Adipocyte (in vitro differentiated cells): ENCODE data around the gene PARP16.
A peak's percentile ranks its signal among the peaks of the same experiment; 100 is the strongest.

ENCODE experiments used
- DNase-seq: peaks from one replicate; pipeline ENCODE4 v3.0.0-alpha.2; 2015; ENCODE audit warnings: low read depth
- H3K27me3 ChIP-seq: replicated peaks from 2 replicates; pipeline ENCODE4 v1.7.0; 2013; ENCODE audit warnings: mild to moderate bottlenecking, low read length, moderate library complexity; ENCODE audit not compliant: control insufficient read depth, insufficient read depth
- H3K36me3 ChIP-seq: 2 replicates; pipeline ENCODE4 v1.7.0; 2013; ENCODE audit warnings: low read length, mild to moderate bottlenecking, moderate library complexity; ENCODE audit not compliant: control insufficient read depth, insufficient read depth, severe bottlenecking
- H3K4me1 ChIP-seq: 2 replicates; pipeline ENCODE4 v1.7.0; 2013; ENCODE audit warnings: mild to moderate bottlenecking, low read length, moderate library complexity; ENCODE audit not compliant: control insufficient read depth, insufficient read depth
- H3K4me3 ChIP-seq: 2 replicates; pipeline ENCODE4 v1.7.0; 2013; ENCODE audit warnings: mild to moderate bottlenecking, low read length, moderate library complexity
- H3K9ac ChIP-seq: 2 replicates; pipeline ENCODE4 v1.7.0; 2013; ENCODE audit warnings: mild to moderate bottlenecking, low read length, moderate library complexity
- H3K9me3 ChIP-seq: 2 replicates; pipeline ENCODE4 v1.7.0; 2013; ENCODE audit warnings: mild to moderate bottlenecking, low read length, moderate library complexity; ENCODE audit not compliant: control insufficient read depth

PARP16 gene

DNA sequence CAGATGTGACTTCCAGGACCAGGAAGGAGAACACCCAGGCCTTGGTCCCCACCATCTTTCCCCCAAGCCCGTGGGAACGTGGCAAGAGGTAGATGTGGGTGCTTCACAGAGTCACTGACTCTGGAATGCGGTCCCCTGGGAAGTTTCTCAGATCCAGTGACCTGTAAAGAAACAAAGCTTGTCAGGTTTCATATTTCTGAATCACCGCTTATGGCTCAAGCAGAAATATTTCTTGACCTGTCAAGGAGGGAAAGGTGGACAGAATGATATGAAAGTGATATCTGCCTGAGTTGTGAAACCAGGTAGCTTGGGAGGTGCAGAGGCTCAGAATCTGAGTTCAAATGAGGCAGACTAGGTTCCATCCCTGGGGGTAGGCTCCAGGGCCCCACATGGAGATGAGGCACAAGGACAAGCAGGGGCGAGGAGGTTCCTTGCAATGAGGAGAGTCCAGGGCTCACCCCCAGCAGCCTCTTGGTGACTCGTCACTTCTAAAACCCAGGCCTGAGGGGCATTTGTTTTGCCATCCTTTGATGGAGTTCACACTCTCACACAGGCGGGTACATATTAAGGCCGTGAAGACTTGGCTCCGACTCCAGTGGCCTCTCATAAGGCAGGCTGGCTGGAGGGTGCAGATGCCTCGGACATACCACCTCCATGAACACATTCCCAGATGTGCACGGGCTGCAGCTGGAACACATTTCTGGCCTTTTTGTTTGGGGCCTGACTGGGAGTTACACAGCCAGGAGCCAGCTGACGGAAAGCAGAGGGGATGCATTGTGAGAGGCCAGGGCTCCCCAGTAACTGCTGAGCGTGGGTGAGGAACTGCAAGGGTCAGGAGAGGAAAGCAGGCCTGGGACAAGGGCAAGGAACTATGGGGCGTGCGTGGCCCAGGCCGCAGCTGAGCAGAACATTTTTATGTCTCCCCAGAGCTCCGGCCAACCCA lies 76.7 kb downstream of the PARP16 start:
- peaks cover 5% of the 10 kb centered on the region for H3K27me3 ChIP-seq
- no peak overlapping the region for H3K4me3 ChIP-seq
- H3K9me3 ChIP-seq, result no peaks in the 10 kb centered on the region
- DNase-seq, result peak; percentile 17
- H3K9ac ChIP-seq, result peak overlapping the region; percentile 56
- H3K4me1 ChIP-seq, result peaks cover 50% of the 10 kb centered on the region
- no peaks in the 10 kb centered on the region for H3K36me3 ChIP-seq

DNA sequence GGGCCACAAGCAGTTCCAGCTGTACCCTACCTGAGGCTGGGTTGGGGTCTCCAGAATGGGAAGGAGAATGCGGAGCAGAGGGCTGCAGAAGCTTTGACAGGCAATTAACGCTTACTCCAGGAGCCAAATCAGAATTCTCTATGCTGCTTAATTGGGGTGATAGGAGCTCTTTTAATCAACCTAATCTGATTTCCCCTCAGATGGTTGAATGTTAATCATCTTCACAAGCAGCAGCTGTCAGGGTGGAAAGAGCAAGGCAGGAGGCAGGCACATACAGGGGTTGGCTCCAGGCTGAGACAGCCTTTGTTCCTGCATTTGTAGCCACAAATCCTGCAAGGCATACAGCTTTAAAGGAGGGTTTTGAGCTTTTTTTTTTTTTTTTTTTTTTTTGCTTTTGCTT lies 78.0 kb downstream of the PARP16 start:
- no peaks in the 10 kb centered on the region for H3K36me3 ChIP-seq
- H3K27me3 ChIP-seq, result peaks cover 5% of the 10 kb centered on the region
- H3K9ac ChIP-seq, result no peak overlapping the region
- no peaks in the 10 kb centered on the region for H3K9me3 ChIP-seq
- no peak overlapping the region for H3K4me3 ChIP-seq
- DNase-seq, result no peak
- peaks cover 45% of the 10 kb centered on the region for H3K4me1 ChIP-seq
